IMR-90 (cell line): ENCODE measurements around the gene ESR1. TPM values are rescaled to one million over a fixed set of nuclear protein-coding genes. Genes with fewer than 3 reads are reported as not detected.

Experiments
- ATAC-seq: fragments of 200-7000 bp; cut with Tn5 transposase; 2 replicates; pipeline ENCODE4 v1.9.1; 2020; ENCODE audit warnings: low read depth, mild to moderate bottlenecking, moderate library complexity
- BruUV-seq: library from RNA; stranded (reverse); fragments of 400-500 nt; replicated peaks from 2 replicates; lab custom pipeline; 2021; lab: Mats Ljungman, UMichigan
- CTCF ChIA-PET: fragments of 300-600 bp; formaldehyde crosslinking; extraction: SDS; loops from one replicate; lab custom pipeline; 2021; ENCODE audit warnings: antibody characterized with exemption; lab: Yijun Ruan, JAX
- POLR2A ChIA-PET: fragments of 300-600 bp; sonication (Branson Sonifier 250); formaldehyde crosslinking; loops from one replicate; lab custom pipeline; 2022; ENCODE audit warnings: antibody characterized with exemption; ENCODE audit not compliant: unreplicated experiment; lab: Charles Lee
- DNase-seq: peaks from one replicate; pipeline ENCODE4 v3.0.0; 2013
- H2AFZ ChIP-seq: replicated peaks from 2 replicates; pipeline ENCODE3; 2013; ENCODE audit warnings: low read length, mild to moderate bottlenecking; ENCODE audit not compliant: poor library complexity
- H2AK5ac ChIP-seq: 2 replicates; pipeline ENCODE4 v1.6.1; 2013; ENCODE audit warnings: low read depth, low read length, inconsistent platforms
- H2AK9ac ChIP-seq: replicated peaks from 2 replicates; pipeline ENCODE3; 2013; ENCODE audit warnings: mild to moderate bottlenecking, low read depth, low read length, moderate library complexity; ENCODE audit not compliant: poor library complexity
- H2BK120ac ChIP-seq: 2 replicates; pipeline ENCODE4 v1.6.1; 2013; ENCODE audit warnings: low read depth, low read length, inconsistent platforms
- H2BK15ac ChIP-seq: 3 replicates; pipeline ENCODE4 v1.6.1; 2013; ENCODE audit warnings: low read depth, low read length, inconsistent platforms
- H2BK20ac ChIP-seq: 2 replicates; pipeline ENCODE4 v1.6.1; 2013; ENCODE audit warnings: low read depth, mild to moderate bottlenecking, inconsistent platforms, low read length, moderate library complexity
- H2BK5ac ChIP-seq: 2 replicates; pipeline ENCODE4 v1.6.1; 2013; ENCODE audit warnings: mild to moderate bottlenecking, low read depth, low read length, inconsistent platforms; ENCODE audit not compliant: poor library complexity, severe bottlenecking
- H3K14ac ChIP-seq: replicated peaks from 2 replicates; pipeline ENCODE4 v1.6.1; 2013; ENCODE audit warnings: low read depth, low read length, inconsistent platforms
- H3K18ac ChIP-seq: 2 replicates; pipeline ENCODE4 v1.6.1; 2013; ENCODE audit warnings: low read depth, low read length, control low read depth
- H3K23ac ChIP-seq: 2 replicates; pipeline ENCODE4 v1.6.1; 2013; ENCODE audit warnings: low read depth, low read length, inconsistent platforms
- H3K27ac ChIP-seq: 2 replicates; pipeline ENCODE4 v1.5.1; 2013; ENCODE audit warnings: mild to moderate bottlenecking, control low read depth, low read length; ENCODE audit not compliant: insufficient read depth
- H3K27me3 ChIP-seq: 2 replicates; pipeline ENCODE4 v1.6.1; 2013; ENCODE audit warnings: low read length; ENCODE audit not compliant: control insufficient read depth, insufficient read depth
- H3K36me3 ChIP-seq: 2 replicates; pipeline ENCODE4 v1.6.1; 2013; ENCODE audit warnings: low read length, mixed read lengths; ENCODE audit not compliant: control insufficient read depth, insufficient read depth
- H3K4ac ChIP-seq: 2 replicates; pipeline ENCODE4 v1.6.1; 2013; ENCODE audit warnings: low read depth, low read length, inconsistent platforms
- H3K4me1 ChIP-seq: 2 replicates; pipeline ENCODE4 v1.6.1; 2013; ENCODE audit warnings: low read length, mixed read lengths; ENCODE audit not compliant: control insufficient read depth, insufficient read depth
- H3K4me2 ChIP-seq: 2 replicates; pipeline ENCODE4 v1.6.1; 2013; ENCODE audit warnings: low read depth, mild to moderate bottlenecking, control low read depth, low read length, moderate library complexity
- H3K4me3 ChIP-seq: 2 replicates; pipeline ENCODE4 v1.5.1; 2013; ENCODE audit warnings: low read depth, mild to moderate bottlenecking, control low read depth, low read length, moderate library complexity; ENCODE audit not compliant: insufficient read depth
- H3K56ac ChIP-seq: 2 replicates; pipeline ENCODE4 v1.6.1; 2013; ENCODE audit warnings: low read length, inconsistent platforms; ENCODE audit not compliant: insufficient read depth; ENCODE audit errors: extremely low read depth
- H3K79me1 ChIP-seq, 2 experiments: 2 replicates each; pipeline ENCODE4 v1.6.1; 2013; ENCODE audit warnings: low read length in 2 of 2, inconsistent platforms in 1 of 2, low read depth in 1 of 2
- H3K9ac ChIP-seq: 2 replicates; pipeline ENCODE4 v1.6.1; 2013; ENCODE audit warnings: low read depth, low read length, control low read depth
- H3K9me1 ChIP-seq: 2 replicates; pipeline ENCODE4 v1.6.1; 2013; ENCODE audit warnings: low read length, inconsistent platforms; ENCODE audit not compliant: insufficient read depth
- H3K9me3 ChIP-seq: 2 replicates; pipeline ENCODE4 v1.6.1; 2013; ENCODE audit warnings: low read length; ENCODE audit not compliant: control insufficient read depth, insufficient read depth
- H4K20me1 ChIP-seq: 2 replicates; pipeline ENCODE4 v1.6.1; 2013; ENCODE audit warnings: low read length, inconsistent platforms; ENCODE audit not compliant: insufficient read depth
- H4K5ac ChIP-seq: 2 replicates; pipeline ENCODE4 v1.6.1; 2013; ENCODE audit warnings: mild to moderate bottlenecking, low read depth, low read length, control low read depth
- H4K8ac ChIP-seq, 2 experiments: 2 replicates each; pipeline ENCODE4 v1.6.1; 2013; ENCODE audit warnings: low read depth in 2 of 2, low read length in 2 of 2, control low read depth in 1 of 2, inconsistent platforms in 1 of 2
- H4K91ac ChIP-seq: 2 replicates; pipeline ENCODE4 v1.6.1; 2013; ENCODE audit warnings: low read depth, low read length, inconsistent platforms; ENCODE audit not compliant: insufficient read depth
- BHLHE40 ChIP-seq: fragments of 150-350 bp; IDR thresholded peaks from 2 replicates; pipeline ENCODE4 v1.6.1; 2016; ENCODE audit warnings: mild to moderate bottlenecking, low read depth, low read length
- CEBPB ChIP-seq: IDR thresholded peaks from 2 replicates; pipeline ENCODE4 v1.6.1; 2012; ENCODE audit warnings: low read depth, low read length, improper control_type of control experiment
- CHD1 ChIP-seq: IDR thresholded peaks from 2 replicates; pipeline ENCODE4 v1.6.1; 2012; ENCODE audit warnings: low read depth, low read length, improper control_type of control experiment
- ELK1 ChIP-seq: fragments of 150-350 bp; IDR thresholded peaks from 2 replicates; pipeline ENCODE4 v1.6.1; 2016; ENCODE audit warnings: low read depth, mild to moderate bottlenecking, low read length, moderate library complexity, borderline replicate concordance
- FOS ChIP-seq: fragments of 150-350 bp; IDR thresholded peaks from 2 replicates; pipeline ENCODE4 v1.6.1; 2016; ENCODE audit warnings: low read depth, low read length
- MAFK ChIP-seq: IDR thresholded peaks from 2 replicates; pipeline ENCODE4 v1.6.1; 2012; ENCODE audit warnings: low read depth, low read length, improper control_type of control experiment
- MAZ ChIP-seq: IDR thresholded peaks from 2 replicates; pipeline ENCODE4 v1.6.1; 2012; ENCODE audit warnings: low read depth, mild to moderate bottlenecking, low read length, improper control_type of control experiment, moderate library complexity, borderline replicate concordance
- MXI1 ChIP-seq: IDR thresholded peaks from 2 replicates; pipeline ENCODE4 v1.6.1; 2012; ENCODE audit warnings: low read depth, mild to moderate bottlenecking, low read length, moderate library complexity, borderline replicate concordance
- NFE2L2 ChIP-seq: fragments of 150-350 bp; IDR thresholded peaks from 2 replicates; pipeline ENCODE4 v1.6.1; 2016; ENCODE audit warnings: low read depth, mild to moderate bottlenecking, low read length
- POLR2A ChIP-seq: IDR thresholded peaks from 2 replicates; pipeline ENCODE4 v1.6.1; 2012; ENCODE audit warnings: mild to moderate bottlenecking, low read depth, low read length
- RAD21 ChIP-seq: IDR thresholded peaks from 2 replicates; pipeline ENCODE4 v1.6.1; 2012; ENCODE audit warnings: low read length, improper control_type of control experiment
- RCOR1 ChIP-seq: IDR thresholded peaks from 2 replicates; pipeline ENCODE4 v1.6.1; 2012; ENCODE audit warnings: mild to moderate bottlenecking, low read length, improper control_type of control experiment; ENCODE audit not compliant: insufficient replicate concordance
- RFX5 ChIP-seq: IDR thresholded peaks from 2 replicates; pipeline ENCODE4 v1.8.0; 2012; ENCODE audit warnings: low read depth, mild to moderate bottlenecking, low read length, moderate library complexity
- SMC3 ChIP-seq: fragments of 150-350 bp; IDR thresholded peaks from 2 replicates; pipeline ENCODE4 v1.6.1; 2016; ENCODE audit warnings: low read depth, mild to moderate bottlenecking, antibody characterized with exemption, low read length, moderate library complexity
- USF2 ChIP-seq: fragments of 150-350 bp; IDR thresholded peaks from 2 replicates; pipeline ENCODE4 v1.6.1; 2017; ENCODE audit warnings: mild to moderate bottlenecking, antibody characterized with exemption, low read length, low read depth
- WGBS, 2 experiments: methylation state at CpG; one replicate each; pipeline versions ENCODE4 v1.1.5 to v1.1.7; 2013; ENCODE audit warnings: missing lambda C conversion rate in 2 of 2; ENCODE audit not compliant: insufficient read length in 1 of 2; ENCODE audit errors: extremely low coverage in 2 of 2; 5-methylcytosine and 5-hydroxymethylcytosine counted together
- dilution Hi-C: fragments of 300-500 bp; cut with HindIII; formaldehyde crosslinking; loops from one replicate; pipeline ENCODE4 v1.14.3; 2018; ENCODE audit warnings: low sequenced_read_pairs; ENCODE audit not compliant: unreplicated experiment
- in situ Hi-C: fragments of 300-500 bp; cut with MboI; formaldehyde crosslinking; loops from 3 replicates; pipeline ENCODE4 v1.14.3; 2019; ENCODE audit warnings: low sequenced_read_pairs, inconsistent platforms, mixed read lengths
- intact Hi-C: fragments of 100-400 bp; cut with micrococcal nuclease; formaldehyde crosslinking; loops from 2 replicates; pipeline ENCODE4 v1.10.0; 2022
- polyA plus RNA-seq, 3 experiments: library from polyadenylated mRNA; depleted of rRNA; stranded (reverse); fragments of >200 nt; gene quantifications; 2 replicates each; pipeline ENCODE4 v1.2.3, GENCODE V29; 2012; ENCODE audit warnings: low replicate concordance in 1 of 3
- total RNA-seq: library from RNA; depleted of rRNA; stranded (reverse); fragments of >200 nt; gene quantifications from 2 replicates; pipeline ENCODE4 v1.2.3, GENCODE V29; 2012

Gene ESR1
- total and polyA plus RNA-seq, 2 of the 4 experiments (the other 2 are of a cell fraction) = not detected

GRCh38 chr6:152107973-152108372 lies 300.5 kb downstream of the ESR1 start:
- no peak overlapping the region for H2BK120ac ChIP-seq
- WGBS, 2 experiments = 88% methylated on average over 1 of the region's 4 CpGs; no CpG with 5 or more reads in 1 of the 2 experiments
- POLR2A ChIA-PET = no interaction called here

More at GRCh38 chr6:152107973-152108372, 300.5 kb downstream of the ESR1 start:
- H2BK20ac ChIP-seq = no peak overlapping the region
- no peak overlapping the region for H4K8ac ChIP-seq
- no TSS peak for BruUV-seq
- H2AFZ ChIP-seq = no peak overlapping the region
- TF ChIP-seq USF2 (no peak), ELK1 (no peak), RAD21 (no peak), NFE2L2 (no peak), FOS (no peak), BHLHE40 (no peak), RFX5 (no peak), POLR2A (no peak), MAFK (no peak), CEBPB (no peak), RCOR1 (no peak), SMC3 (no peak), MAZ (no peak), CHD1 (no peak), MXI1 (no peak)
- H3K27ac ChIP-seq = no peak overlapping the region
- dilution Hi-C loops (no loop called here), intact Hi-C loops (no loop called here), in situ Hi-C loops (no loop called here)
- H3K4ac ChIP-seq = no peak overlapping the region
- H3K9me1 ChIP-seq = peaks cover 3% of the 10 kb centered on the region; the same call in 1 of the 2 replicates
- ATAC-seq (peak; percentile 33), DNase-seq (no peak)
- H3K14ac ChIP-seq = no peak overlapping the region
- H4K20me1 ChIP-seq = no peaks in the 10 kb centered on the region
- H2BK15ac ChIP-seq = no peak overlapping the region
- H3K23ac ChIP-seq = no peak overlapping the region
- H3K9ac ChIP-seq = no peak overlapping the region
- H4K91ac ChIP-seq = no peak overlapping the region
- no peaks in the 10 kb centered on the region for H3K9me3 ChIP-seq
- no peak overlapping the region for H2AK5ac ChIP-seq
- no peak overlapping the region; the same call in 1 of the 2 replicates for H4K5ac ChIP-seq
- no peaks in the 10 kb centered on the region for H3K27me3 ChIP-seq
- H3K4me2 ChIP-seq = no peak overlapping the region
- H3K36me3 ChIP-seq = no peaks in the 10 kb centered on the region
- H3K79me1 ChIP-seq = no peaks in the 10 kb centered on the region
- CTCF ChIA-PET = no interaction called here
- peaks cover 12% of the 10 kb centered on the region for H3K4me1 ChIP-seq
- no peak overlapping the region for H3K4me3 ChIP-seq
- no peak overlapping the region for H3K18ac ChIP-seq
- H3K56ac ChIP-seq = no peak overlapping the region
- H2BK5ac ChIP-seq = no peak overlapping the region
- no peak overlapping the region for H2AK9ac ChIP-seq
